ENCODE results near the gene SMIM20.
A peak's percentile ranks its signal among the peaks of the same experiment; 100 is the strongest.
"Not testable (repeated sequence)": the region's sequence is repeated elsewhere in the genome, so short reads cannot be mapped to it uniquely, and the experiment has no call there.

The SMIM20 gene

DNA sequence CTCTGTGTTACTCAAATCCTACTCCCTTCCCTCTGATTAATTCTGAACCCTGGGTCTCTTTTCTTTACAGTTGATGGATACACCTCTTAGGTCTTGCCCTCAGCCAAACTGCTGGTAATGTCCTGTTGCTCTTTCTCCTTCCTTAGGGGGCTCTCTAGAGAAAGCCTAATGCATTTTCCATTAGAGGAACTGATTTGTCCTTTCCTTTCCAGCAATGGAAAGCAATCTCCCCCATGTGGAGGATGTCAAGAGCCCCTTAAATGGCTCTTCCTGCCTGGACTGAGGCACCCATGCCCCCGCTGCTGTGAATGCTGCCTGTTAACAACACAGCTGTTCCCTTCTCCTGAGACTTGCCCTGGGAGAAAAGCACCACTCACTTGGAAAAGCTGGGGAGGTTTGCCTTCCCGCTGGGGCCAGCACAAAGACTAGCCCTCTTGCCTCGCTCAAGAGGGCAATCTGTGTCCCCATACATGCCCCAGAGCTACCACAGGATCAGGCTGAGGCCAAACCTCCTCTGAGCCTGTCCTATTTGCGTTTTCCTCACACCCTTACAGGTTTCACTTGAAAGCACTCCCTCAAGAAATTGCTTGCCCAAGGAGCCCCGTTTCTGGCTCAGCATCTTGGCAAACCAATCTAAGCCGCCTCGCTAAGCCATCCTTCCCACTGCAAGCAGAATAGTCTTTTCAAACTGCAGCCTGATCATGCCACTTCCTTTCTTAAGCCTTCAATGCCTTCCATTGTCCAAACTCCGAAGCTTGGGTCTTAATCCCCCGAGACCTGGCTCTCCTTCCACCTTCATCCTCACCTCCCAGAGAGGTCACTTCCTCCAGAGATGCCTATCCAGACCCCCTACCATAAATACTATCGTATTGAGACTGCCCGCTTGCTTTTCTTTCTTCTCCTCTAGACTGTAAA is 23.2 kb upstream of the SMIM20 start:
- no peak for DNase-seq (ENCODE audit: low read depth)

- DNase-seq (ENCODE audit: low read depth) = no peak
These were observed 21.2 kb upstream of the SMIM20 start for GRCh38 chr4:25892796-25893195.

GRCh38 chr4:25896776-25897539 is 17.1 kb upstream of the SMIM20 start:
- DNase-seq (ENCODE audit: low read depth) = no peak

DNA sequence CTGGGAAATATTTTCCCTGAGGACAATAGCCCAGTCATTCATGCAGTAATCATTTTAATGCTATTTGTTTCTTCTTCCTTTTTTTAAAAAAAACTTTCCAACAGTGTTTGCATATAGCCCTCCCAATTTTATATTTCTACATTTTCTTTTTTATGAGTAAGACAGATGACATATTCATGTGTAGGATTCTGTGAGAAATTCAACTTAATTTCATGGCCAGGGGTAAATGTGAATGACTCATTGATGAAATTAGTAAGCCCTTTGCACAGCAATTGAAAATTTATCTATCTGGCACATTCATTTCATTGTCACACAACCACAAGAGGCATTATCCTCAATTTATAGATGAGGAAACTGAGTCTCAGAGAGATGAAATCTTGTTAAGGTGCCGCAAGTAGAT is 13.7 kb upstream of the SMIM20 start:
- no peak for DNase-seq (ENCODE audit: low read depth)

GRCh38 chr4:25901030-25901430 is 13.0 kb upstream of the SMIM20 start:
- DNase-seq (ENCODE audit: low read depth) = no peak

DNA sequence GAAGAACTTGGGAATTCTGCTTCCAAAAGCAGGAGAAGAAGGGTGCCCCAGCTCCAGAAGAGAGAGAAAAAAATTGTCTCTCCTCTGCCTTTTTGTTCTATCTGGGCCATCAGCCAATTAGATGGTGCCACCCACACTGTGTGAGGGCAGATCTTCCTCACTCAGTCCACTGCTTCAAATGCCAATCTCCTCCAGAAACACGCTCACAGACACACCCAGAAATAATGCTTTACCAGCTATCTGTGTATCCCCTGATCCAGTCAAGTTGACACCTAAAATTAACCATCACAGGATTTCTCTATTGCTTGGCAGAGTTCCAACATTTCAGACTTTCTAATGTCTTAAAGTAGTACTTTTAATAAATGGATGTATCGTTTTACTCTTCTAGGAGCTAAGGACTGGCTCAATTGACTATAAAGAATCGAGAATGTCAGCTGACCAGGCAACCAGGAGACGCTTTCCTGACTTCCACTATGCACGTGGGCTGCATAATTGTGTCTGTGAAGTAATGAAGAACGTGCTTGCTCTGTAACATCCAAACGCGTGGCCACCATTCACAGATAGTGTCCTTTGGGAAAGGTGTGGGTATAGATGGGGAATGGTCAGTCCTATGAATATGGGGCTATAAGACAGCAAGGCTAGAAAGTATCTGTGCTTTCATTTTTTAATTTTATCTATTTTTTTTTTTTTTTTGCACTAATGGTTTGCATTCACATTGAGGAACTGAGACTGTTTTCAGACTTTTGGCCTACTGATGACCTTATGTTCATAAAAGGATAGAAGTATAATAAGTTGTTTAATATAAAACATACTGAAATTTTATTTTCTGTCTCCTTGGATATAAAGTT is 9.9 kb upstream of the SMIM20 start:
- DNase-seq (ENCODE audit: low read depth) = no peak

- no peak for DNase-seq (ENCODE audit: low read depth)
These were observed 9.3 kb upstream of the SMIM20 start for GRCh38 chr4:25904748-25905082.

- DNase-seq (ENCODE audit: low read depth) = no peak
These were observed 8.6 kb upstream of the SMIM20 start for GRCh38 chr4:25905371-25905770.

- DNase-seq (ENCODE audit: low read depth) = not testable (repeated sequence)
These were observed 7.9 kb upstream of the SMIM20 start for GRCh38 chr4:25906113-25906512.

DNA sequence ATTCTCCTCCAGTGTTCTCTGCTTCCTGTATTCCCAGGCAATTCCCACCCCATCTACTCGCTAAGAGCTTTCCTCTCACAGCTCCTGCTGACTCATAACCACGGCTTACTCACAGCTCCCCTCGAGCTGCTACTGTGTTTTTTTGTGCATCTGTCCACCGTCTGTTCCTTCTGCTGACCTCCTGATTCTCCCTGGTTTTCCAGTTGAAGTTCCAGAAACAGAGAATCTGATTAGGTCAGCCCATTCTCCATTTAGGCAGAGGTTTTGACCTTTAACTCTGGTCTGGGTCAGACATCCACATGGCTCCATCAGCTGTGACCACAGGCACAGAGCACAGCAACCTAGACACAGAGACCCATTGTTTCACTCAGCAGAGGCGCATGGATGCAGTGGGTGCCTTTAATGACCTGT is 5.5 kb upstream of the SMIM20 start:
- no peak for DNase-seq (ENCODE audit: low read depth)

- no peak for DNase-seq (ENCODE audit: low read depth)
These were observed 2.7 kb upstream of the SMIM20 start for GRCh38 chr4:25911356-25911755.

- peak; percentile 8 for DNase-seq (ENCODE audit: low read depth)
These were observed 767 bp upstream of the SMIM20 start for GRCh38 chr4:25913056-25913850.

- DNase-seq (ENCODE audit: low read depth) = no peak
These were observed 791 bp downstream of the SMIM20 start for GRCh38 chr4:25914670-25915352.

DNA sequence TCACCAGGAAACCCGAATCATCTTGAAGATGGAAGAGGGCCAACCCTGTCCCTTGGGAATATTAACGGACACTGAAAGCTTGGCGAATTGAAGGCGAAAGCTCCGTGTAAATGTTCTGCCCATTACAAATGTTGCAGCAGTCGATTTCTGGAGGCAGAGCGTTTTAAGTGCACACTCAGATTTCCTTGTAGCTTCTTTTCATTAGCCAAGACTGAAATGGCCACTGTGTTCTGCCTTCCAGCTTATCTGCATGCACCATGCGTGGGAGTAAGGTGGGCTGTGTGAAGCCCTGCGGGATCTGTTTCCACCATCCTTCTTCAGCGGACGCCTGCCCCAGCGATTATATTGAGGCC is 1.3 kb downstream of the SMIM20 start:
- DNase-seq (ENCODE audit: low read depth) = no peak

GRCh38 chr4:25916870-25917269 is 2.9 kb downstream of the SMIM20 start:
- no peak for DNase-seq (ENCODE audit: low read depth)

DNA sequence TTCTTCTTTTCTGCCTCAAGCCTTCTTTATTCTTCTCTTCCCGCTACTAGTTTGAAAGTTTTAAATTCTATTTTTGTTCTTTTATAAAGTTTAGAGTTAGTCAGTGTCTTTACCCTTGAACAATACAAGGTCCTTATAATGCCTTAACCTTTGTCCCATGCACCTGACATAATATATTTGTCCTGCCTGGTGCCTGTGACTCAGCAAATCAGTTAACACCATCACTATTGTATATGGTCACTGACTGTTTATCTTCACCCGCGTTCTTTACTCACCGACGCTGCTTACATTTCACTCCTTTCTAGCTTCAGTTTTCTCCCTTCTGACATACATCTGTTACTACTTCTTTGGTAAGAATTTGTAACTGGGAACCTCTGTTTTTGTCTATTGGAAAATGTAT is 5.7 kb downstream of the SMIM20 start:
- DNase-seq (ENCODE audit: low read depth) = no peak

- DNase-seq (ENCODE audit: low read depth) = no peak
These were observed 7.9 kb downstream of the SMIM20 start for GRCh38 chr4:25921922-25922321.

GRCh38 chr4:25922812-25923369 is 8.9 kb downstream of the SMIM20 start:
- no peak for DNase-seq (ENCODE audit: low read depth)

- no peak for DNase-seq (ENCODE audit: low read depth)
These were observed 9.7 kb downstream of the SMIM20 start for GRCh38 chr4:25923745-25924144.

DNA sequence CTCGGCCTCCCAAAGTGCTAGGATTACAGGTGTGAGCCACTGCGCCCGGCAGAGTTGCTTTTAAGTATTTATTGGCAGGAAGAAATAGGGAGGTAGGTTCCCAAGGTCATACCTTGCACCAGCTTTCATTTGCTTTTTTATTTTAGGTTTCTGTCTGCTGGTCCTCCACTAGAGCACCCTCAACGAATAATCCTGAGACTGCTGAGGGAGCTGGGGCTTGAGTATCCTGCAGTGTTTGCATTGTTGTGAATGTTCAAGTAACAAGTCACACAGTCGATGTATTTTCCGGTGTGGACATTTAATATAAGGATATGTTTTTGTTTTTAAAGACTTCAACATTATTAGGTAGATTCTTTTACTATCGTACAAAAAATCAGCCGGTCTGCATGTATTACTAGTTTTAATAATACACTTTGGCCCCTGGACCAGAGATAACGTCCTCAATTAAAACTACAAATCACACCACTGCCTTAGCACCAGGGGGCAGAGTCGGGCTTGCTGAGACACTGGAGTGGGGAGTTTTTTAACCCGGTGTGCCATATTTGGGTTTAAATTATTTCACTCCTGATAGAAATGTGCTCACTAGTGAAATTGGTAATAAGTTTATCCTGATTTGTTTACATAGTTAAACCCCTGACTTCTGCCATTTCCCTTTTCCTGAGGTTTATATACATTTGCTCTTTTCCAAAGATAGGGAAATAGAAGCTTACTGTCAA is 11.6 kb downstream of the SMIM20 start:
- no peak for DNase-seq (ENCODE audit: low read depth)

Data from T-helper 22 cell (primary cell).